Right lung (tissue), 10 donors: ENCODE measurements around the gene PARP6. TPM values are rescaled to one million over a fixed set of nuclear protein-coding genes. Genes with fewer than 3 reads are reported as not detected.

Experiments
- DNase-seq, 2 donors: peaks; one replicate each; pipeline ENCODE4 v3.0.0-alpha.2; 2013
- long read RNA-seq, 8 donors: transcript quantifications; one replicate each; lab custom pipeline, GENCODE V29; 2026
- polyA plus RNA-seq, 5 donors: library from polyadenylated mRNA; unstranded; fragments of 120-200 nt; gene quantifications; one replicate each; pipeline versions ENCODE4 v1.2.1 to v1.2.3, GENCODE V29; 2013; ENCODE audit warnings: inconsistent platforms in 1 of 5, low replicate concordance in 1 of 5; ENCODE audit not compliant: insufficient read length in 5 of 5, insufficient read depth in 1 of 5

Gene PARP6
- polyA plus RNA-seq: 100 to 1,000 TPM; 110 to 161 (median 124) TPM
- long read RNA-seq, donor 1, partial matches to known transcripts: 0 of 3 reads
- long read RNA-seq, donor 1, other reads (novel, unspliced or antisense): 0 of 3 reads
- long read RNA-seq, donor 2, partial matches to known transcripts: 0 of 1 reads
- long read RNA-seq, donor 2, other reads (novel, unspliced or antisense): 0 of 1 reads
- long read RNA-seq, donor 3, partial matches to known transcripts: 0 of 3 reads
- long read RNA-seq, donor 3, other reads (novel, unspliced or antisense): 0 of 3 reads
- long read RNA-seq, donor 4, partial matches to known transcripts: 0 of 5 reads
- long read RNA-seq, donor 4, other reads (novel, unspliced or antisense): 0 of 5 reads
- long read RNA-seq, donor 5, partial matches to known transcripts: 0 of 5 reads
- long read RNA-seq, donor 5, other reads (novel, unspliced or antisense): 0 of 5 reads
- long read RNA-seq, donor 6, transcript PARP6-211 (4 exons, 3,657 nt): major isoform, 5 of 5 reads
- long read RNA-seq, donor 6, partial matches to known transcripts: 0 of 5 reads
- long read RNA-seq, donor 6, other reads (novel, unspliced or antisense): 0 of 5 reads
- long read RNA-seq, donor 7, partial matches to known transcripts: 0 of 5 reads
- long read RNA-seq, donor 7, other reads (novel, unspliced or antisense): 0 of 5 reads
- long read RNA-seq, donor 8, partial matches to known transcripts: 0 of 4 reads
- long read RNA-seq, donor 8, other reads (novel, unspliced or antisense): 0 of 4 reads

DNA sequence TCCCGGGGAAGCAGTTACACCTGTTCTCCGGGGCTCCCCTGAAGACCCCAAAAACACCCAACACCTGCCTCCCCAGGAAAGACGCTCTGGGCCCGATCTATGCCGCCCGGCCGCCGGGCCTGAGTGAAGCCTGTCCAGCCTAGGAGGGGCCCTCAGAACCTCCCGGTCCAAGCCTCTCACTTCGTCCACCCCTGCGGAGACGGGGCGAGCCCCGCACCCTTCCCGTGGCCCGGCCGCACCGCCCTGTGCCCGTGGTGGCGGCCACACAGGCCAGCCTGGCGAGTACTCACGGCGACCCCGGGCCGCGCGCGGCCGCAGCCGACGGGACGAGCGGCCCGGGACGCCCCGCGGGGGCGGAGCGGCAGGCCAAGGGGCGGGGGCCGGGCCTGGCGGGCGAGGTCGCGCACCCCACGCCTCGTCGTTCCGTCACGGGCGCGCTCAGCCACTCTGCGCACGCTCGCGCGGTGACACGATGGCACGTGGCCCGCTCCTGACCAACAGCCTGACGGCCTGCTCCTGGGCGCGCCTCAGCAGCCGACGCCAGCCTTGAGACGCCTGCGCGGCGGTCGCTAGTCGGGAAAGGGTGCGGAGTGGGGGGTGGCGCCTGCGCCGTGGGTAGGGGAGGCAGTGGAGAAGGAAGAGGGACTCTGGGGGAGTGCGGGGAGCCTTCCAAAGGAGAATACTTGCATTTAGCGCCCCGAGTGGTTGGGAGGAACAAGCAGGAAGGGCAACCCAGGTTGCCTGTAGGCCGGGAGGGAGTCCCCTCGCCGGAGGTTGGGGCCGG lies at the start of gene PARP6:
TSS of gene PARP6 (minus strand) at position 342 of the 784 bp plus-strand sequence. CDS start 5,077 bp downstream, outside the sequence.
- peak; percentile 98 to 99 for DNase-seq

DNA sequence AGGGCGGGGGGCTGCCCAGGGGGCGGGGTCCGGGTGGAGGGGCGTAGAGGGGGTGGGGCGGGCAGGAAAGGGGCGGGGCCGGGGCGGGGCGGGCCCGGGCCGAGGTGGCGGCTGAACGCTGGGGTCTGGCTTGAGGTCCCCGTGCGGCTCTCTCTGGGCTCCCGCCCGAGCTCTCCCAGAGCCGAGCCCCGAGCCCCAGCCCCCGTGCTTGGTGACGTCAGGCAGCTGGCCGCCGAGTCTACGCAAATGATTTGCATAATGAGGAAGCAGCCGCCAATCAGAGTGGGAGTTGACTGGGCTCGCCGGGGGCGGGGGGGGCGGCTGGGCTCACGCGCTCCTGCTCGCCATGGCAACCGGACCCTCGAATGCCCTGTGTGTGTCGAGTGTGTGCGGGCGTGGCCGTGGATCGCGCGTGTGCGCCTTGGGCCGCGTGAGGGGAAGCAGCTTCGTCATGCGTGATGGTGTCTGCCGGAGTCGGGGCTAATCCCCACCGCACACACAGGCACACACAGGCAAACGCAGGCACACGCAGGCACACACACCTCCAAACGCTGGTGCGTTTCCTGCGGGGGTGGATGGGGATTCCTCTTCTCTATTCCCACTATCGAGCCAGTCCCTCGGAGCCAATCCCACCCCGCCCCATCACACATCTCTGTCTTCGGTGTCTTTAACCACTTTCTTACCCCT lies 47.8 kb upstream of the PARP6 start, which contains the start of gene CELF6:
TSS of gene CELF6 (minus strand) at position 173 of the 687 bp plus-strand sequence. CDS start 283 bp downstream, outside the sequence.
- peak; percentile 74 to 79 for DNase-seq

GRCh38 chr15:72319360-72319984 lies 47.1 kb upstream of the PARP6 start:
- DNase-seq: peak; percentile 74 to 76

- no peak for DNase-seq
Observed at GRCh38 chr15:72318408-72318942, 46.1 kb upstream of the PARP6 start.

DNA sequence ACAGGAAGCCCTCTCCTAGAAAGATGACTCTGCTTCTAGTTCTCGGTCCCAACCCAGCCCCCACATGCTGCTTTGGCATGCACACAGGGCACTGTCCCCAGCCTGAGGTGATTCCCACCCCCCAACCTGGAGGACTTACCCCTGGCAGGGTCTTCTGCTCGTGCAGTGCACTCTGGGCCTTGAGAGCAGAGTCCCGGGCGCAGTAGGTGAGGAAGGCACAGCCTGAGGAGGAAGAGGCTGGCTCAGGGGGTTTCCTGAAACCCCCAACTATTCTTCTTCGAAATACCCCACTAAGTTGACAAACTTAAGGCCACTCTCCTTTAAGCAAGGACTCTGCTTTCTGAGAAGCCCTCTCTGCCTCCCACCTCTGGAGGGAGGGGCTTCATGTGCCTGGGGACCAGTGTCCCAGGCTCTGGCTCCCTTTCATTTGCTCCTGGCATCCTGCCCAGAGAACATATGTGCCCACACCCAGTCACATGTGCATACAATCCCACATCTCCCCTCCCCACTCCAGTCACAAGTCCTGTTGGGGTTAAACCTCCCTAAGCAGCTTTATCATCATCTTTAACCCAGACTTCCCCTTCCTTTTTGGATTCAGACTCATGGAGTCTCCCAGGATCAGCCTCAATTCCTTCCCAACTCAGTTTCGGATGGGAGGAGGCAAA lies 43.5 kb upstream of the PARP6 start:
- no peak for DNase-seq

GRCh38 chr15:72313881-72314280 lies 41.5 kb upstream of the PARP6 start:
- no peak for DNase-seq

DNA sequence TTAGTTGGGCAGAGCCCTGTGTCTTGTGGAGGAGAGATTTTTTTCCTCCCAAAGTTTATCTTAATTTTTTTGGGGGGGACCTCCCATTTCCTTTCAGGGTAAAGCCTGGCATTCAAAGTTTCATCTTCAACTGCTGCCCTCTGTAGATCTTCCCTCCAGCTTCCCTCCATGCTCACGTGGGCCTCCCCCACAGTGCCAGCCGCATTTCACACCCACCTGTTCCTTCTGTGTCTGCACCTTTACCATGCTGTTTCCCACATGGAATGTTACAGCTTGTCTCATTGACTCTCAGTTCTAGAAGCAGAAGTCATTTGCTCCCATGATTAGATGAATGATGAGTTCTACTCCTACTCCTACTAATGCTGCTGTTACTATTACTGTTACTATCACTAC lies 41.1 kb upstream of the PARP6 start:
- no peak for DNase-seq

- DNase-seq: peak; percentile 29 to 48
Observed at GRCh38 chr15:72312605-72313447, 40.5 kb upstream of the PARP6 start.

DNA sequence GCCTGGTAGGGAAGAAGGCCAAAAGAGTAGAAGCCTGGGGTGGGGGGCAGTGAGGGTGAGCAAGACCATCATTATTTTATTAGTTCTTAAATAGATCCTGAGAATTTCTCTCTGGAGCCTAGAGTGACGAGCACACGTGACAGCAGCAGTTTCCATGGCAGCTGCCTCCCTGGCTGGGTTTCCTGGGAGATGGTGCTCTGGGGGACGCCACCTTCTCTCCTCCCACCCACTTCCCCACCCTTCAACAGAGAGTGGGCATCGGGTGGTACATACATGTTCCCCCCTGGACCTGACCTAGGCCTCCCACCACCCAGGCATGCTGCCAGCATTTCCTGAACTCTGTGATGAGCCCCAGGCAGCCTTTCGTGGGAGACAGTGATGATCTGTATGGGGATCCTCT lies 34.7 kb upstream of the PARP6 start:
- no peak for DNase-seq

DNA sequence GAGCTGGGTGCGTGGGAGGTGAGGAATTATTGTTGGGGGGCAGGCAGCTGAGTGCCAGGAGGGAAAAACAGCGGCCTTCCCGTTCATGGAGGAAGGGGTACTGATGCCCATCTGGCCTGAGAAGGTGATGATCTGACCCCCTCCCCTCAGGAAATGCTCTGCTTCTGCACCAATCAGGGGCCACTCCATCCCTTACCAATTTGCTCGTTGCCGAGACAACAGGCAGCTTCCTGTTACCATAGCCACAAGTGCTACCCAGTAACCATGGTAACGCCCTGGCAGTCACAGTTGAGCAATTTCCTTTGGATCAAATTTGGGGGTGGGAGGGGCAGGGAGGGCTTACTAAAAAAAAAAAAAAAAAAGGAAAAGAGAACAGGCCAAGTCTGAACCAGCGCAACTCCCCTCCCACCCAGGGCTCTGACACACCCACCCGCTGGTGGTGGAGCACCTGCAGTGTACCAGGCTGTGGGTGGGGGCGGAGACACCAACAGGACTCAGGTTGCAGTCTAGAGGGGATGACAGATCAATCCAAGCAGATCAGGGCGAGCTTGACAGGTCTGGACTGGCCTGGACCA lies 33.9 kb upstream of the PARP6 start:
- peak in 1 of 2 donors; percentile 19 for DNase-seq

DNA sequence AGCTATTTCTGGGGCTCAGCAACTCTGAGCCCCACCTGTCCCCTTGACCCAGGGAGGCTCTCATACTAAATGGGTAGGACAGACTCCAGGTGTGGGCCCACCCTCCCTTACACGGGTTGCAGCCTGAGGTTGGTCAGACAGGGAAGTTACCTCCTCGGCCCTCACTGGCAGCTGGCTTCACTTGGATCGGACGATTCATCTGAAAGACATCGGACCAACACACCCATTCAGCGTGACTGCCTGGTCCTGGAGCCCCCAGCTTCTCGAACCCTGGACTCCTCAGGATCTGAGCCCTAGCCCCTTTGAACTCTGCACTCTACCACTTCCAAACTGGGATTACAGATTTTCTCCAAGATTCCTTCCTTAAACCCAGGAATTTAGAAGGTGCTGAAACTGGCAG lies 32.2 kb upstream of the PARP6 start:
- no peak for DNase-seq

DNA sequence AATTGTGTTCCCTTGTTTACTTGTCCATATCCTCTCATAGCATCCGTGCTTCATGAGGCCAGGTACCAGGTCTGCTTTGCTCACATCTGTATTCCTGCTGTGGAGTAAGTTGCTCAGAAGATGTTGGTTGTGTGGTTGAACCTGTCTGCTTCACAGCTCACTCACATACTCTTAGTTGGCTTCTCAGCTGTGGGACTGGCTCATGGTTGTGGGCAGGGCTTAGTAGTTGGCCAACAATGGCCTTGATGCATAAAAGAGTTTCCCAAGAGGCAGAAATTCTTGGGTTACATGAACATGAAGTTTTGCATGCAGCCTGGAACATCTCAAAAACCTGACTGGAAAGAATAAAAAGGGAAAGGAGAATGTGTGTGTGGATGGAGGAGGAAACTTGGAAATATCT lies 30.6 kb upstream of the PARP6 start:
- no peak for DNase-seq

DNA sequence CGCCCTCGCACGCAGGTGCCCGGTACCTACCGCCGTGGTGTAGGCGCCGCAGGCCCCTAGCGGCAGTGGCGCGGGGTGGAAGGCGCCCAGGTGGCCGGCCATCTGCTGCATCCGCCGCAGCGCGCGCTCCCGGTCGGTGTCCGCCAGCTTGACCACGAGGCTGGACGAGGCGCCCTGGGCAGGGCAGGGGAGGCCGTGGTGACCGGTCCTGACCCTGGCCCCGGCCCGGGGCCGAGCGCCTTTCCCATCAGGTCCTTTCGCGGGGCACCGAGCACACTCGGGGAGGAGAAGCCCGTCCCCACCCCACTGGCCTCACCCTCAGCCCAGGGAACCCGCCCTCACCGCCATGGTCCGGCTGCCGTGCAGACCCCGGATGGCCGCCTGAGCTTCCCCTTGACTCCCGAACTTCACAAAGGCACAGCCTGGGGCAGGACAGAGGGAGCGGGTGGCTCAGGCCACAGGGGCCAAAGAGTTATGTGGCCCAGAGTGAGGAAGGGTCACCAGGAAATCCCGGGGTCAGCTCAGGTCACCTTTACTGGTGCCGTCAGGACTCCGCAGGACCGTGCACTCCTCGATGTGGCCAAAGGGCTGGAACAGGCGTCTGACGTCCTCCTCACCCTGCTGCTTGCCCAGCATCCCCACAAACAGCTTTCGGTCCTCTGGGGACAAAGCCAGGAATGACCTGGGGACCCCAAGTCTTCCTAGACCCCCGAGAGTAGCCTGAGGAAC lies 17.4 kb upstream of the PARP6 start:
- DNase-seq: no peak

- DNase-seq: no peak
Observed at GRCh38 chr15:72288796-72289596, 16.6 kb upstream of the PARP6 start.

DNA sequence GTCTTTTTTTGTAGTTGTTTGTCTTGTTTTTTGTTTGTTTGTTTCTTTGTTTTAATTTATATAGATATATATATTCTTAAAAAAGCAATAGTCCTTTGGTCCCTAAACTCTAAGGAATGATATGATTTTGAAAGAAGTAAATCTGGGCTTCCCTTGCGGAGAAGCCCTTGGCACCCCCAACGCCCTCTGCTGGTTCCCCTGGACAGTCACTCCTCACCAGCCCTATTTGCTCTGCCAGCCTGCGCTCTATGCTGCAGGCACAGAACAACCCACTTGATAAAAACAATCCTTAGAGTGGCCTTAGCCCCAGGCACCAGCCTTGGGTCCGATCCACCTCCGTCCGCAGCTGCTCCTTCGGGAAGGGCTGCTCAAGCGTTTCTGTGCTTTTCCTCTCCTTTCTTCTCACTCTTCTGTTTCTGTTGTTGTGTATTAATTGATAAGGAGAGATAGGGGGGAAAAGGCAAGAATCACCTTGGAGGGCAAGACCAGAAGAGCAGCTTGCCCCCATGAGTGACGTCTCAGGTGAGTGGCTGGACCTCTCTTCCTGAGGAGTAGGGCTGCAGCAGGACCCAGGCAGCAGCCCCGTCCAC lies 13.7 kb upstream of the PARP6 start:
- DNase-seq: peak in 1 of 2 donors; percentile 6

GRCh38 chr15:72285402-72285801 lies 13.0 kb upstream of the PARP6 start:
- DNase-seq: no peak

GRCh38 chr15:72284781-72285180 lies 12.4 kb upstream of the PARP6 start:
- no peak for DNase-seq
